Vagina (tissue), 2 donors: ENCODE data around the gene EDEM1.

ENCODE experiments used
- POLR2AphosphoS5 ChIP-seq, 2 donors: sonication (generic); formaldehyde crosslinking; IDR thresholded peaks; one replicate each; pipeline ENCODE4 v1.9.0; 2017; ENCODE audit warnings: antibody characterized with exemption in 2 of 2, mild to moderate bottlenecking in 2 of 2, low read depth in 1 of 2; ENCODE audit not compliant: insufficient read depth in 1 of 2
- TF ChIP-seq, protein P1 (sequence below), 3 experiments: fragments of 450-650 bp in 2 of 3; fragments of 200-600 bp in 1 of 3; sonication (generic) in 1 of 3; IDR thresholded peaks; one replicate each; pipeline ENCODE4 v1.5.1; 2017 to 2019; ENCODE audit warnings: antibody characterized with exemption in 3 of 3, mild to moderate bottlenecking in 2 of 3, moderate library complexity in 2 of 3

DNA sequence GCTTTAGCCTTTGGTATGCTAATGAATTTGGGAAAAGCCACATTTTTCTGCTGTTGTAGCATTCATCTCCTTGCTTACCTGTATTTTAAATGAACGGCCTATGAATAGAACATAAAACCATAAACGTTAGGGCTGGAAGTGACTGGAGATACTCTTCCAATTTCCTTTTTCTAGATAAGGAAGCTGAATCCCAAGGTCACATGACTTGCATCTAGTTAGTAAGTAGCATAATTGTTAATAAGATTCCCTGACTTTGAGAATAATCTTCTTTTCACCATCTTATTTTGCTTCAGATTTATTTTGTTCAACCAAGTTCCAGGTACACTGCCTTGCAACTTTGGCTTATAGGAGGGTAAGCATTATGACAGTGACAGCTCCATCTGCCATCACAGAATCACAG is 20.7 kb upstream of the EDEM1 start:
- TF ChIP-seq, protein P1, sequence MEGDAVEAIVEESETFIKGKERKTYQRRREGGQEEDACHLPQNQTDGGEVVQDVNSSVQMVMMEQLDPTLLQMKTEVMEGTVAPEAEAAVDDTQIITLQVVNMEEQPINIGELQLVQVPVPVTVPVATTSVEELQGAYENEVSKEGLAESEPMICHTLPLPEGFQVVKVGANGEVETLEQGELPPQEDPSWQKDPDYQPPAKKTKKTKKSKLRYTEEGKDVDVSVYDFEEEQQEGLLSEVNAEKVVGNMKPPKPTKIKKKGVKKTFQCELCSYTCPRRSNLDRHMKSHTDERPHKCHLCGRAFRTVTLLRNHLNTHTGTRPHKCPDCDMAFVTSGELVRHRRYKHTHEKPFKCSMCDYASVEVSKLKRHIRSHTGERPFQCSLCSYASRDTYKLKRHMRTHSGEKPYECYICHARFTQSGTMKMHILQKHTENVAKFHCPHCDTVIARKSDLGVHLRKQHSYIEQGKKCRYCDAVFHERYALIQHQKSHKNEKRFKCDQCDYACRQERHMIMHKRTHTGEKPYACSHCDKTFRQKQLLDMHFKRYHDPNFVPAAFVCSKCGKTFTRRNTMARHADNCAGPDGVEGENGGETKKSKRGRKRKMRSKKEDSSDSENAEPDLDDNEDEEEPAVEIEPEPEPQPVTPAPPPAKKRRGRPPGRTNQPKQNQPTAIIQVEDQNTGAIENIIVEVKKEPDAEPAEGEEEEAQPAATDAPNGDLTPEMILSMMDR (IDR thresholded peaks at IDR 0.05) = no peak
- no peak for TF ChIP-seq POLR2AphosphoS5 (IDR thresholded peaks at IDR 0.05; ENCODE audit: insufficient read depth in 1 of 2, low read depth in 1 of 2)
